Chondrocyte (in vitro differentiated cells): Measurements from ENCODE around the gene CMC2. TPM values are rescaled to one million over a fixed set of nuclear protein-coding genes. Genes with fewer than 3 reads are reported as not detected.
A peak's percentile ranks its signal among the peaks of the same experiment; 100 is the strongest.

Experiments used
- DNase-seq: peaks from one replicate; pipeline ENCODE4 v3.0.0; 2021; ENCODE audit warnings: mixed read lengths, low spot score
- H3K27ac Mint-ChIP-seq: one replicate; pipeline ENCODE4 v1.8.0; 2021; ENCODE audit warnings: mild to moderate bottlenecking, moderate library complexity, mixed read lengths; ENCODE audit not compliant: unreplicated experiment
- H3K27me3 Mint-ChIP-seq: 2 replicates; pipeline ENCODE4 v1.8.0; 2021; ENCODE audit warnings: low read depth, mixed read lengths
- H3K36me3 Mint-ChIP-seq: 2 replicates; pipeline ENCODE4 v1.8.0; 2021; ENCODE audit warnings: low read depth, mixed read lengths
- H3K4me1 Mint-ChIP-seq: 2 replicates; pipeline ENCODE4 v1.8.0; 2021; ENCODE audit warnings: low read depth, mild to moderate bottlenecking, mixed read lengths
- H3K4me3 Mint-ChIP-seq: one replicate; pipeline ENCODE4 v1.8.0; 2021; ENCODE audit warnings: mild to moderate bottlenecking, moderate library complexity, mixed read lengths; ENCODE audit not compliant: unreplicated experiment
- H3K9me3 Mint-ChIP-seq: 2 replicates; pipeline ENCODE4 v1.8.0; 2021; ENCODE audit warnings: low read depth, mixed read lengths
- total RNA-seq: library from RNA; stranded (reverse); gene quantifications from 3 replicates; pipeline ENCODE4 v1.2.1, GENCODE V29; 2021
- TF ChIP-seq, protein P1 (sequence below): fragments of 200-600 bp; sonication (generic); IDR thresholded peaks from 2 replicates; pipeline ENCODE4 v1.5.0; 2021; ENCODE audit warnings: antibody characterized with exemption, mild to moderate bottlenecking, moderate library complexity

The CMC2 gene
- total RNA-seq, 1 donor from 2014 or later, result 45.8 TPM

DNA sequence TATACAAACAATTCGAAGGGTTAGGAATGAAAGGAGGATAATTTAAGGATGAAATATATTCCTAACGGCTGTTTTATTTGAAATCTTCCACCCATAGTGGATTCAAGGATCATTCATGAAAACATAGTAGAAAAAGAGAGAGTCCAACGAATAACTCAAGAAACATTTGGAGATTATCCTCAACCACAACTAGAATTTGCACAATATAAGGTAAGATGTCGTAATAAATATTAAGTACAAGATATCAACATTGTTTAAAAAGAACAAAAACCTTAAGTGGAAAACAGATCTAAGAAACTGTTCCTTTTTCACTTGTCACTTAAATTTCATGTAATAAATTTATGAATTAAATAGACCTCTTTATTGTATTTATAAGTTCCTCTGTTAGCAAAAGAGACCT lies 19.7 kb upstream of the CMC2 start:
- Mint-ChIP-seq H3K27ac (no peak overlapping the region), H3K9me3 (no peaks in the 10 kb centered on the region), H3K4me3 (no peak overlapping the region), H3K27me3 (no peaks in the 10 kb centered on the region), H3K36me3 (peaks cover 8% of the 10 kb centered on the region), H3K4me1 (no peaks in the 10 kb centered on the region)
- TF ChIP-seq, protein P1, sequence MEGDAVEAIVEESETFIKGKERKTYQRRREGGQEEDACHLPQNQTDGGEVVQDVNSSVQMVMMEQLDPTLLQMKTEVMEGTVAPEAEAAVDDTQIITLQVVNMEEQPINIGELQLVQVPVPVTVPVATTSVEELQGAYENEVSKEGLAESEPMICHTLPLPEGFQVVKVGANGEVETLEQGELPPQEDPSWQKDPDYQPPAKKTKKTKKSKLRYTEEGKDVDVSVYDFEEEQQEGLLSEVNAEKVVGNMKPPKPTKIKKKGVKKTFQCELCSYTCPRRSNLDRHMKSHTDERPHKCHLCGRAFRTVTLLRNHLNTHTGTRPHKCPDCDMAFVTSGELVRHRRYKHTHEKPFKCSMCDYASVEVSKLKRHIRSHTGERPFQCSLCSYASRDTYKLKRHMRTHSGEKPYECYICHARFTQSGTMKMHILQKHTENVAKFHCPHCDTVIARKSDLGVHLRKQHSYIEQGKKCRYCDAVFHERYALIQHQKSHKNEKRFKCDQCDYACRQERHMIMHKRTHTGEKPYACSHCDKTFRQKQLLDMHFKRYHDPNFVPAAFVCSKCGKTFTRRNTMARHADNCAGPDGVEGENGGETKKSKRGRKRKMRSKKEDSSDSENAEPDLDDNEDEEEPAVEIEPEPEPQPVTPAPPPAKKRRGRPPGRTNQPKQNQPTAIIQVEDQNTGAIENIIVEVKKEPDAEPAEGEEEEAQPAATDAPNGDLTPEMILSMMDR, result no peak
- no peak for DNase-seq

DNA sequence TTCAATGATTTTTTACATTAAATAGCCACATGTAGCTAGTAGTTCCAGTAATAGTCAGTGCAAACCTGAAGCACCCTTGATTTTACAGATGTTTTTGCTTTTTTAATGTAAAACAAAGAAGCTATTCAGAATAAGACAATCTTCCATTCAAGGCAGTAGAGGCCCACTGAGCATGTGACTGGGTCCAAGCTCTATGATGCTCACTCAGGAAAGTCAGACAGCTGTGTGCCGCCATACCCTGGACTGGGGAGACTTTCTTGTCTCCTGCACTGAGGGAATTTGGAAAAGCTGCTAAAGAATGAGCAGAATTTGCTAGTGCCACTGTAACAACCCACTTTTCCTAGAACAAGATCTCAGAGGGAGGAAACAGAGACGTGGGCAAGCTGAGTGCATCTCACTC lies 11.8 kb upstream of the CMC2 start:
- H3K27me3 Mint-ChIP-seq, result no peaks in the 10 kb centered on the region
- no peak for DNase-seq
- H3K4me1 Mint-ChIP-seq, result no peaks in the 10 kb centered on the region
- H3K4me3 Mint-ChIP-seq, result no peak overlapping the region
- no peak overlapping the region for H3K27ac Mint-ChIP-seq
- TF ChIP-seq, protein P1, result no peak
- H3K9me3 Mint-ChIP-seq, result no peaks in the 10 kb centered on the region
- peaks cover 5% of the 10 kb centered on the region for H3K36me3 Mint-ChIP-seq

DNA sequence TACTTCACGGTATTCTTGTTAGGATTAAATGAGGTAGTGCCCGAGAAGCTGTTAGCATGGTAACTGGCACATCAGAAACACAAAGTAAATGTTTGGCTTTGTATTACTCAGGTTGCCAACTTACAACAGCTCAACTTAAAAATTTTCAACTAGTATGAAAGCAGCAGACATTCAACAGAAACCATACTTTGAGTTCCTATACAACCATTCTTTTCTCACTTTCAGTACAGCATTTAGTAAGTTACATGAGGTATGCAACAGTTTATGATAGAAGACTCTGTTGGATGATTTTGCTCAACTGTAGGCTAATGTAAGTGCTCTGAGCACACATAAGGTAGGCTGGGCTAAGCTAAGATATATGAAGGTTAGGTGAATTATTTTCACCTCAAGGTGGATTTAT lies 8.0 kb upstream of the CMC2 start:
- Mint-ChIP-seq H3K27me3 (no peaks in the 10 kb centered on the region), H3K36me3 (peaks cover 5% of the 10 kb centered on the region), H3K9me3 (no peaks in the 10 kb centered on the region), H3K27ac (no peak overlapping the region), H3K4me3 (no peak overlapping the region), H3K4me1 (no peaks in the 10 kb centered on the region)
- TF ChIP-seq, protein P1, result no peak
- DNase-seq, result no peak

DNA sequence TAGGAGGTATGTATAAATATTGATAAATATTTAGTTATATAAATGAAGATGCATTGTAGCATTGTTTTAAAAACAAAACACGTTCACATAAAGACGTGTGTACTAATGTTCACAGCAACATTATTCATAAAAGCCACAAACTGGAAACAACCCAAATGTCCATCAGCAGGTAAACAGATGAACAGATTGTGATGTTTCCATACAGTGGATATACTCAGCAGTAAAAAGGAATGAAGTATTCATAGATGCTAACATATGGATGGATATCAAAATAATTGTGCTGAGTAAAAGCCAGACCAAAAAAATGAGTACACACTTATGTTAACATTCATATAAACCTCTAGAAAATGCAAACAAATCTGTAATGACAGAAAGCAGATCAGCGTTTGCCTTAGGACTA lies 6.3 kb upstream of the CMC2 start:
- no peak for DNase-seq
- Mint-ChIP-seq H3K9me3 (no peaks in the 10 kb centered on the region), H3K27me3 (no peaks in the 10 kb centered on the region), H3K4me3 (no peak overlapping the region), H3K27ac (no peak overlapping the region), H3K4me1 (peaks cover 9% of the 10 kb centered on the region), H3K36me3 (peaks cover 5% of the 10 kb centered on the region)
- TF ChIP-seq, protein P1, result no peak

DNA sequence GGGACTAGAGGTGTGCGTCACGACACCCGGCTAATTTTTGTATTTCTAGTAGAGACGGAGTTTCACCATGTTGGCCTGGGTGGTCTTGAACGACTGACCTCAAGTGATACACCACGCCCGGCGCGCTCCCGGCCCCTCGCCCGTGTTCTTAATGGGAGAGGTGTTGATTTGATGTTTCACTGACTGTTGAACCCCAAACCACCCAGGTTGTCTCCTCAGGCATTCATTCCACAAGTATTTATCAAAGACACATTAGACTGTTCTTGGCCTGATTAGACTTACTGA lies 1.8 kb upstream of the CMC2 start:
- Mint-ChIP-seq H3K9me3 (no peaks in the 10 kb centered on the region), H3K36me3 (peaks cover 2% of the 10 kb centered on the region), H3K4me1 (peaks cover 40% of the 10 kb centered on the region), H3K4me3 (peak overlapping the region; percentile 93), H3K27ac (no peak overlapping the region), H3K27me3 (no peaks in the 10 kb centered on the region)
- DNase-seq, result no peak
- TF ChIP-seq, protein P1, result no peak
